Gastroesophageal sphincter (tissue), 4 donors: Measurements from ENCODE around the gene SLC16A10. TPM values are rescaled to one million over a fixed set of nuclear protein-coding genes. Genes with fewer than 3 reads are reported as not detected.

ENCODE experiments used
- ATAC-seq: fragments of 150-250 bp; one replicate; pipeline ENCODE4 v1.9.1; 2016; ENCODE audit warnings: mild to moderate bottlenecking, moderate library complexity
- H3K27ac ChIP-seq, 4 donors: fragments of 200-600 bp; sonication (generic) in 3 of 4; 1 replicate in 3 of 4; 2 replicates in 1 of 4; pipeline ENCODE4 v1.5.1; 2016 to 2019
- H3K27me3 ChIP-seq: fragments of 200-600 bp; sonication (generic); one replicate; pipeline ENCODE4 v1.5.1; 2019
- H3K36me3 ChIP-seq, 2 donors: fragments of 200-600 bp; sonication (generic); one replicate each; pipeline ENCODE4 v1.5.1; 2019; ENCODE audit warnings: control low read depth in 1 of 2
- H3K4me1 ChIP-seq, 3 donors: fragments of 200-600 bp; sonication (generic); 1 replicate in 2 of 3; 2 replicates in 1 of 3; pipeline ENCODE4 v1.5.1; 2016 to 2019; ENCODE audit warnings: control low read depth in 2 of 3
- H3K4me3 ChIP-seq, 2 donors: fragments of 200-600 bp; sonication (generic); one replicate each; pipeline ENCODE4 v1.5.1; 2019; ENCODE audit warnings: mild to moderate bottlenecking in 1 of 2, moderate library complexity in 1 of 2
- H3K9me3 ChIP-seq, 3 donors: fragments of 200-600 bp; sonication (generic); one replicate each; pipeline ENCODE4 v1.5.1; 2017 to 2019; ENCODE audit warnings: control low read depth in 2 of 3
- EP300 ChIP-seq: sonication (generic); formaldehyde crosslinking; IDR thresholded peaks from one replicate; pipeline ENCODE4 v1.6.1; 2017; ENCODE audit warnings: antibody characterized with exemption, mild to moderate bottlenecking
- POLR2A ChIP-seq, 2 donors: fragments of 450-650 bp; IDR thresholded peaks; one replicate each; pipeline ENCODE4 v1.6.1; 2017; ENCODE audit warnings: antibody characterized with exemption in 2 of 2, mild to moderate bottlenecking in 2 of 2, moderate library complexity in 1 of 2
- POLR2AphosphoS5 ChIP-seq: sonication (generic); formaldehyde crosslinking; IDR thresholded peaks from one replicate; pipeline ENCODE4 v1.6.1; 2017; ENCODE audit warnings: antibody characterized with exemption
- WGBS, 2 donors: methylation state at CpG; one replicate each; pipeline ENCODE4 v1.1.5; 2018; ENCODE audit warnings: low coverage in 1 of 2; 5-methylcytosine and 5-hydroxymethylcytosine counted together
- total RNA-seq, 4 donors: library from RNA; depleted of rRNA; stranded (reverse); fragments of >200 nt; gene quantifications; one replicate each; pipeline ENCODE4 v1.1.0, GENCODE V29; 2016
- TF ChIP-seq, protein P1 (sequence below), 4 experiments: fragments of 200-600 bp in 2 of 4; fragments of 450-650 bp in 2 of 4; sonication (generic) in 1 of 4; IDR thresholded peaks; one replicate each; pipeline ENCODE4 v1.5.1; 2017 to 2019; ENCODE audit warnings: antibody characterized with exemption in 4 of 4, mild to moderate bottlenecking in 2 of 4, moderate library complexity in 2 of 4

SLC16A10 gene
- total RNA-seq, 4 donors from 2014 or later = 0.32 to 4.7 (median 0.93) TPM

DNA sequence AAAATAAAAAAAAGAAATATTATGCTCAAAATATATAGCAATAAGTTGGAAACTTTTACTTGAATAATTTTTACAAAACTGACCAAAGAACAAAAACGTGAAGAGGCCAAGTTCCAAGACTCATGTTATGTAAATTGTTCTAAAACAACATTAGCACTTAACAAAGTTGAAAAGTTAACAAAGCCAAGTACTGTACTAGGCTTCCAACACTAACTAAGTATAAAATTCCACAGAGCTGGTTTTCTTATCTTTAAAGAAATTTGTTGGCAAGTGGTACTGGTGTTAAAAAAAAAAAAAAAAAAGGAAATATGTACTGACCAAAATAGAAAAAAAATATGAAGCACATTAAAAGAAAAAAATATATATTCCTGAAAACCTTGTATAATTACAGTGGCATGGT, 127.8 kb downstream of the SLC16A10 start:
- H3K9me3 ChIP-seq = no peaks in the 10 kb centered on the region
- H3K36me3 ChIP-seq = no peaks in the 10 kb centered on the region
- no peak overlapping the region for H3K27ac ChIP-seq
- ATAC-seq = no peak
- no peak overlapping the region for H3K4me3 ChIP-seq
- no peaks in the 10 kb centered on the region for H3K27me3 ChIP-seq
- WGBS, 2 donors = 9 to 62% methylated on average over 1 of the region's 1 CpG
- TF ChIP-seq POLR2A (IDR thresholded peaks at IDR 0.05) (no peak), POLR2AphosphoS5 (no peak), EP300 (no peak)
- TF ChIP-seq, protein P1, sequence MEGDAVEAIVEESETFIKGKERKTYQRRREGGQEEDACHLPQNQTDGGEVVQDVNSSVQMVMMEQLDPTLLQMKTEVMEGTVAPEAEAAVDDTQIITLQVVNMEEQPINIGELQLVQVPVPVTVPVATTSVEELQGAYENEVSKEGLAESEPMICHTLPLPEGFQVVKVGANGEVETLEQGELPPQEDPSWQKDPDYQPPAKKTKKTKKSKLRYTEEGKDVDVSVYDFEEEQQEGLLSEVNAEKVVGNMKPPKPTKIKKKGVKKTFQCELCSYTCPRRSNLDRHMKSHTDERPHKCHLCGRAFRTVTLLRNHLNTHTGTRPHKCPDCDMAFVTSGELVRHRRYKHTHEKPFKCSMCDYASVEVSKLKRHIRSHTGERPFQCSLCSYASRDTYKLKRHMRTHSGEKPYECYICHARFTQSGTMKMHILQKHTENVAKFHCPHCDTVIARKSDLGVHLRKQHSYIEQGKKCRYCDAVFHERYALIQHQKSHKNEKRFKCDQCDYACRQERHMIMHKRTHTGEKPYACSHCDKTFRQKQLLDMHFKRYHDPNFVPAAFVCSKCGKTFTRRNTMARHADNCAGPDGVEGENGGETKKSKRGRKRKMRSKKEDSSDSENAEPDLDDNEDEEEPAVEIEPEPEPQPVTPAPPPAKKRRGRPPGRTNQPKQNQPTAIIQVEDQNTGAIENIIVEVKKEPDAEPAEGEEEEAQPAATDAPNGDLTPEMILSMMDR (IDR thresholded peaks at IDR 0.05) = no peak
- no peaks in the 10 kb centered on the region for H3K4me1 ChIP-seq

DNA sequence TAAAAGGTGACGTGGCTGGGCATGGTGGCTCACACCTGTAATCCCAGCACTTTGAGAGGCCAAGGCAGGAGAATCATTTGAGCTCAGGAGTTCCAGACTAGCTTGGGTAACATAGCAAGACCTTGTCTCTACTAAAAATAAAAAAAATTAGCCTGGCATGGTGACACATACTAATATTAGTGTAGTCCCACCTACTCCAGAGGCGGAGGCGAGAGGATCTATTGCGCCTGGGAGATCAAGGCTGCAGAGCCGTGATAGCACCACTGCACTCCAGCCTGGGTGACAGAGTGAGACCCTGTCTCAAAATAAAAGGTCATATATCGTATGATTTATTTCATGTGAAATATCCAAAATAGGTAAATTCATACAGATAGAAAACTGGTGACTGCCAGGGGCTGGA, 132.5 kb downstream of the SLC16A10 start:
- WGBS, 2 donors = 93 to 97% methylated on average over 6 of the region's 6 CpGs
- Histone ChIP-seq H3K4me1 (no peaks in the 10 kb centered on the region), H3K36me3 (no peaks in the 10 kb centered on the region), H3K27ac (no peak overlapping the region), H3K27me3 (no peaks in the 10 kb centered on the region), H3K4me3 (no peak overlapping the region), H3K9me3 (no peaks in the 10 kb centered on the region)
- no peak for TF ChIP-seq EP300
- TF ChIP-seq POLR2A (IDR thresholded peaks at IDR 0.05) = no peak
- TF ChIP-seq POLR2AphosphoS5 = no peak
- TF ChIP-seq, protein P1 (IDR thresholded peaks at IDR 0.05) = no peak
- no peak for ATAC-seq

DNA sequence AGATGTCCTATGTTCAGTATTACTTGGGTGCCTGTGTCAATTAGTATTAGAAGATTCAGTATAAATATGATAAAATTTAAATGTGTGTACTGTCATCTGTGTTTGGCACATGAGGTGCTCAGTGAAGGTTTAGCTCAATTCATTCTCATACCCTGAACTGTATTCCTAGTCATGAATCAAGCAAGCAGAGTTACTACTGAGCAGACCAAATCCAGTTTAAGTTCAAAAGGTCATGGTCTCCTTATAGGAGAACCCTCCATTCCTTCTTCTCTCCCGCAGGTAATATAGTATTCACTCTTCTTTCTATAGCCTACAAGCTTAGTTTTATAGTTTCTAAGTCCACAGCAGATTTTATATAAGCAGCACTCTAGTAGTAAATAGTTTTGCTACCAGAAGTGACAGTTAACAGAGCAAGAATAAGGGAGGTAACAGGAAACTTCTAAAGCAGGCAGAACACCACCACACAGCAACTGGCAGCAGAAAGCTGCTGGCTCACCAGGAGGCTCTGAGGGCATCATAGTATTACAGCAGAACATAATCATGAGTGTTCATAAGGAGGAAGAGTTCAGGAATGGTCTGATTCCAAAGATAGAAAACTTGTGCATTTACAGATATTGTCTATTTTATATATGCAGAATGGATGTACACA, 133.2 kb downstream of the SLC16A10 start:
- H3K4me3 ChIP-seq = no peak overlapping the region
- no peak overlapping the region for H3K27ac ChIP-seq
- H3K36me3 ChIP-seq = no peaks in the 10 kb centered on the region
- TF ChIP-seq, protein P1 (IDR thresholded peaks at IDR 0.05) = no peak
- TF ChIP-seq POLR2AphosphoS5 = no peak
- no peak for TF ChIP-seq EP300
- no peak for TF ChIP-seq POLR2A (IDR thresholded peaks at IDR 0.05)
- no peaks in the 10 kb centered on the region for H3K4me1 ChIP-seq
- 67 to 100% methylated on average over 1 of the region's 1 CpG for WGBS, 2 donors
- H3K27me3 ChIP-seq = no peaks in the 10 kb centered on the region
- no peak for ATAC-seq
- no peaks in the 10 kb centered on the region for H3K9me3 ChIP-seq

DNA sequence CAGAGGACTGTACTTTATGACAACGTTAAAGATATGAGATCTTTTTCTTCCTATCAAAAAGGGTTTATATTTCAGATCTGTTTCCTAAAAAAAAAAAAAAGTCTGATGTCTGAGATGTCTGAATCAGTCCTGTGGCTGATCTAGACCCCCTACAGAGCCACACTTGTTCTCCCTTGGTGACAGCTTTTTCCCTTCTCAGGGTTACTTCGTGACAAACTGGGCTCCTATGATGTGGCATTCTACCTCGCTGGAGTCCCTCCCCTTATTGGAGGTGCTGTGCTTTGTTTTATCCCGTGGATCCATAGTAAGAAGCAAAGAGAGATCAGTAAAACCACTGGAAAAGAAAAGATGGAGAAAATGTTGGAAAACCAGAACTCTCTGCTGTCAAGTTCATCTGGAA, 134.5 kb downstream of the SLC16A10 start:
- H3K9me3 ChIP-seq = no peaks in the 10 kb centered on the region
- ATAC-seq = no peak
- H3K27ac ChIP-seq = no peak overlapping the region
- WGBS, 2 donors = 62 to 69% methylated on average over 4 of the region's 4 CpGs
- H3K27me3 ChIP-seq = no peaks in the 10 kb centered on the region
- H3K4me3 ChIP-seq = no peak overlapping the region
- H3K36me3 ChIP-seq = no peaks in the 10 kb centered on the region
- TF ChIP-seq, protein P1 (IDR thresholded peaks at IDR 0.05) = no peak
- TF ChIP-seq POLR2AphosphoS5 (no peak), EP300 (no peak), POLR2A (IDR thresholded peaks at IDR 0.05) (no peak)
- H3K4me1 ChIP-seq = no peaks in the 10 kb centered on the region

DNA sequence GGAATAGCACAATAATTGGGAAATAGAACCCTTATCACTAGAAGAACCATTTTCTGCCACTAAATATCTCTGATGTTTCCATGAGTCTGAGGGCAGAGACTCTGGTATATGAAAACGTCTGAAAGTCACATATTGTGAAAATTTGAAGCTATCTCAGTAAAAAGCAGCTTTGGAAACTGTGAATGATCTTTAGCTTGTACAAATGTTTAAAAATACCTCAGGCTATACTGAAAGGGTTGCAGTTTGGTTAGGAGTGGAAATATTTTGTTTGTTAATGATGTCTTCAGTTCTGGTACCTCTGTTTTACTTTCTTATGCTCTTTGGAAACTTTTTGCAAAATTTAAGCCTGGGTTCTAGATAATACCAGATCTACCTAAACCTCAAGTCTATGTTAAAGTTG, 135.0 kb downstream of the SLC16A10 start:
- no peak overlapping the region for H3K4me3 ChIP-seq
- no peaks in the 10 kb centered on the region for H3K4me1 ChIP-seq
- no peaks in the 10 kb centered on the region for H3K27me3 ChIP-seq
- no peak for ATAC-seq
- H3K36me3 ChIP-seq = no peaks in the 10 kb centered on the region
- TF ChIP-seq POLR2A (IDR thresholded peaks at IDR 0.05) (no peak), EP300 (no peak), POLR2AphosphoS5 (no peak)
- TF ChIP-seq, protein P1 (IDR thresholded peaks at IDR 0.05) = no peak
- WGBS, 2 donors = 0% methylated on average over 1 of the region's 1 CpG
- no peak overlapping the region for H3K27ac ChIP-seq
- H3K9me3 ChIP-seq = no peaks in the 10 kb centered on the region
